Activated CD8-positive, alpha-beta memory T cell treated with anti-CD3 and anti-CD28 coated beads for 1 hour (primary cell): ENCODE results near the gene PXYLP1.
"Not testable (repeated sequence)": the region's sequence is repeated elsewhere in the genome, so short reads cannot be mapped to it uniquely, and the experiment has no call there.

Source experiments
- DNase-seq, 2 donors: peaks; one replicate each; pipeline ENCODE4 v3.0.0-alpha.2; 2020; ENCODE audit warnings: low read depth in 1 of 2; ENCODE audit errors: extremely low read depth in 1 of 2

The PXYLP1 gene

GRCh38 chr3:141291559-141292355 is 60.1 kb downstream of the PXYLP1 start:
- no peak for DNase-seq

DNA sequence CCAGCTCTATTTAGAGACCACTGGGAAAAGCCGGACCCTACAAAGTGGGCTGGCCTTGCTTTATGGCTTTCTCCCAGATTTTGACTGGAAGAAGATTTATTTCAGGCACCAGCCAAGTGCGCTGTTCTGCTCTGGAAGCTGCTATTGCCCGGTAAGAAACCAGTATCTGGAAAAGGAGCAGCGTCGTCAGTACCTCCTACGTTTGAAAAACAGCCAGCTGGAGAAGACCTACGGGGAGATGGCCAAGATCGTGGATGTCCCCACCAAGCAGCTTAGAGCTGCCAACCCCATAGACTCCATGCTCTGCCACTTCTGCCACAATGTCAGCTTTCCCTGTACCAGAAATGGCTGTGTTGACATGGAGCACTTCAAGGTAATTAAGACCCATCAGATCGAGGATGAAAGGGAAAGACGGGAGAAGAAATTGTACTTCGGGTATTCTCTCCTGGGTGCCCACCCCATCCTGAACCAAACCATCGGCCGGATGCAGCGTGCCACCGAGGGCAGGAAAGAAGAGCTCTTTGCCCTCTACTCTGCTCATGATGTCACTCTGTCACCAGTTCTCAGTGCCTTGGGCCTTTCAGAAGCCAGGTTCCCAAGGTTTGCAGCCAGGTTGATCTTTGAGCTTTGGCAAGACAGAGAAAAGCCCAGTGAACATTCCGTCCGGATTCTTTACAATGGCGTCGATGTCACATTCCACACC is 60.9 kb downstream of the PXYLP1 start:
- no peak for DNase-seq

- no peak for DNase-seq
Observed at GRCh38 chr3:141294301-141294700, 62.7 kb downstream of the PXYLP1 start.

GRCh38 chr3:141294848-141295247 is 63.2 kb downstream of the PXYLP1 start:
- DNase-seq, result no peak

DNA sequence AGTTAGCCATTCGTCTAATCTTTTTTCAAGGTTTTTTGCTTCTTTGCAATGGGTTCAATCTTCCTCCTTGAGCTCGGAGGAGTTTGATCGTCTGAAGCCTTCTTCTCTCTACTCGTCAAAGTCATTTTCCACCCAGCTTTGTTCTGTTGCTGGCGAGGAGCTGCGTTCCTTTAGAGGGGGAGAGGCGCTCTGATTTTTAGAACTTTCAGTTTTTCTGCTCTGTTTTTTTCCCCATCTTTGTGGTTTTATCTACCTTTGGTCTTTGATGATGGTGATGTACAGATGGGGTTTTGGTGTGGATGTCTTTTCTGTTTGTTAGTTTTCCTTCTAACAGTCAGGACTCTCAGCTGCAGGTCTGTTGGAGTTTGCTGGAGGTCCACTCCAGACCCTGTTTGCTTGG is 68.8 kb downstream of the PXYLP1 start:
- not testable (repeated sequence) for DNase-seq

DNA sequence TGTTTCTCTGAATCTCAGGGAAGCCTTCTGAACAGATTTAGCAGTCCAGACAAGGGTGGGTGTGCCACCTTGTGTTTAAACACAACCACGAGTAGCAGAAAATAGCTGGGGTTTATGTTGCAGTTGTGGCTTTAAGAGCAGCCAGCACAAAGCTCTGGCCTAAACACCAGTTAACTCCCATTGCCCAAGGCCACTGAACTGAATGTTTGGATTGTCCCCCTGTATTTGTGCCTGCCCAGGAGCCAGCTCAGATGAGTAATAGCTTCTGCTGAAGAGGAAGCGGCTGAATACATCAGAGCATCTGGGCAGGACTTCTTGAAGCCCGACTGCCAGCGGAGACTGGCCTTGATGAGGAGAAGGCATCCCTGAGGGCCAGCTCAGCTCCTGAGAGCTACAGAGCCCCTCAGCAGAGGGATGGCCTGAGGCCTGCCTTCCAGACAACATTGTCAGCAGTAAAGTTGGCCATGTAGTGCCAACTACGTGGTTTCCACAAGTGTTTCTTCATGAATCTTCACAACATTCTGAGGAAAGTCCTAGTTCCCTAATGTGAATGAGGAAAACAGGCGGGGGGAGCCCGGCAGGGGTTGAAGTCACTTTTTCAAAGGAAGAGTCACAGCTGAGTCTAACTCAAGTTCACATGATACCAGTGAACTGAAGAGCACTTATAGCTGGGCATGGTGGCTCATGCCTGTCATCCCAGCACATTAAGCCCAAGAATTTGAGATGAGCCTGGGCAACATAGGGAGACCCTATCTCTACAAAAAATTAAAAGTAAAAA is 70.9 kb downstream of the PXYLP1 start:
- no peak for DNase-seq

- DNase-seq, result peak in 1 of 2 donors; percentile 27
Observed at GRCh38 chr3:141303481-141304223, 72.0 kb downstream of the PXYLP1 start.

DNA sequence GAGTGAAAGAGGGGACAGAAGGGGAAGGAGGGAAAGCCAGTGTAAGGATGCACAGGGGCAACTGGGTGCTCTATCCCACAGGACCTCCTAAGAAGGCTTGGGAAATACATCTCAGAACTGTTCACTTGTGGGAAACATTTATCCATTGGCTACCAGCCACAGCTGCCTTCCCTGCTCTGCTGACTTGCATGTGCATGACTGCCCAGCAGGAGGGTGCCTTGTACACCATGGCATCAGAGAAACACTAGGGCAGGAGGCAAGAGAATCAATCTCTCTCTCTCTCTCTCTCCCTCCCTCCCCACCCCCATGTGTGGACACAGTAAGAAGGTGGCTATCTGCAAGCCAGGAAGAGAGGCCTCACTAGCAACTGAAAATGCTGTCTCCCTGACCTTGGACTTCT is 73.8 kb downstream of the PXYLP1 start:
- no peak for DNase-seq

- no peak for DNase-seq
Observed at GRCh38 chr3:141306276-141306675, 74.7 kb downstream of the PXYLP1 start.

DNA sequence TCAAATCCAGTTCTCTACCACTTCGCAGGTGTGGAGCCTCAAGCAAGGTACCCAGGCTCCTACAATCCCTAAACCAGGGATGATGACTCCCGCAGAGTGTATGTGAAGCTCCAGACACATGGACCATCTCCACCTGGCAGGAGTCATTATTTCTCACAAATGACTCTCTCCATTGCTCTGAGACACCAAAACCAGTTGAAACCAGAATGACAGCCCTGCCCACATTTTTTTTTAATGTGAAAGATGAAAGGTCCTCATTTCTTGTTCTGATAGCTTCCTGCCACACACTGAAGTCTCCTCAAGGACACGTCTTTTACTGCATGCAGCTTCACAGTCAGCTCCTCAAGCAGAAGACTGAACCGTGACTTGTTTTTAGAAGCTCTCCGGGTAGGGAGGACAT is 75.3 kb downstream of the PXYLP1 start:
- no peak for DNase-seq

- DNase-seq, result no peak
Observed at GRCh38 chr3:141307351-141308059, 75.9 kb downstream of the PXYLP1 start.

DNA sequence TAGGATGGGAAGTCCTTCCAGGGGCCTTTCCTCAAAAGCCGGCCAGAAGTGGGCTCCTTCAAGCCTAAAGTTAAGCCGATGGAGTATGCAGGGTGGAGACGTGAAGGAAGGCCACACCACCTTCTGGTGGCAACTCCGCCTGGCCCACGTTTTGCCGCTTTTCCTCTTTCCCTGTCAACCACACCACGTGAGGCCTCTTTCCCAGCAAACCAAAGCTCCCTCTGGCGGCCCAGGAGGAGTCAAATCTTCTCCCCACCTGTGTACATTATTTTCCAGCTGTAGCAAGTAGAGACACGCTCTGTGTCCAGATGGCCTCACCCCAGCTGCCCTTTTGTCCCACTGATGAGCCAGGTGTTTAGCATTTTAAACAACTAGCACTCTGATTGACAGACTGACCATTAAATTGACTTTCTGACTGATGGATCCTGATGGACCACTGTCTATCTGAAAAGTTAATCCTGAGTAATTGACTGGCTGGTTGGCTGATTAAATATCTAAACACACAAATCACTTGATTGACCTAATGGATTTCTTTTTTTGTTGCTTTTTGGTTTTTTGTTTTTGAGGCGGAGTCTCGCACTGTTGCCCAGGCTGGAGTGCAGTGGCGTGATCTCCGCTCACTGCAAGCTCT is 77.1 kb downstream of the PXYLP1 start:
- DNase-seq, result no peak

DNA sequence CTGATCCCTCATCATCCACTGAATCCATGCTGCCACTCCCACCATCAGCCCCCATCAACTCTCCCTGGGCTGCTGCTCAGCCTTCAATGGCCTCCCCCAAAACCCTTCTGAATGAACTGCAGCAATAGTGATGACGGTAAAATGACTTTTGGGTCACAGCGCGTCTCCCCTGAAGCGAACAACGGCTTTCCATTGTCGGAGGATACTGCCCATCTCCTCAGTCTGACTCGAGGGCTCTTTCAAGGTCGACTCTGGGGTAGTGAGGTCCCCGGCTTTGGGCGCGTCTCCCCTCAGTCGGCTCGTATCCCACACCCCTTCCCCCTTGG is 79.5 kb downstream of the PXYLP1 start:
- no peak for DNase-seq

DNA sequence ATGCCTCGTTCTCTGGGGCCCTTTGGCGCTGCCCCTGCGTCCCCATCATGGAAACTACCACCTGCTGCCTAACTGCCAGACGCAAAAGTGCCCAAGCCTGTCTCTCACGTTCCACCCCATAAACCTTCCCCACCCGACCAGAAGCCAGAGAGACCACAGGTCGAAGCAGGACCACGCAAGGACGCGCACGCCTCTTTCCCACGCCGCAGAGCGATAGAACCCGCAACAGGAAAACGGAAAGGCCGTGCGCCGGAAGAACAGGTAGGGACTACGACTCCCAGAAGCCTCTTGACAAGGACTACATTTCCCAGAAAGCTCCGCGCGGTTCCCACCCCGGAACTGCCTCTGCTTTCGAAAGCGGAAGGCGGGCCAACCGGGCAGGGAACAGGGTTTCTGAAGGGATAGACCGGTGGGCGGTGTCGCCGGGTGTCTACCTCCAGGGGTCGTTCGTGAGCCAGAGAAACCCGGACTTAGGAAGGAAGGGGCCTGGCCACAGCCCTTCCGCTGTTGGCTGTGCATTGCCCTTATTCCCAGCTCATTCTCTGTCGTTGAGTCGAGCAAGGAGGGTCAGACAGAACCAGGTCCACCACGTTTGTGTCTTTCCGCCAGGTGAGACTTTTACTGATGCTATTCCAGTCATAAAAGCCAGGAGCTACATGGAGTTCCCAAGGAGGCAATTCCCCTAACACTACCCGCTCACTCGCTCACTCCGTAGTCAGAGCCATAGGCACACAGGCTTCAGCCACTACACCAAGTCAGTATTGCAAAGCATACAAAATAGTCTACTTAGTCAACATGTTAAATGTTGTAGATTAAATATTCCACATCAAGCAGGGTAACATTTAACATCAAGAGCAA is 80.1 kb downstream of the PXYLP1 start:
- peak; percentile 94 to 95 for DNase-seq

DNA sequence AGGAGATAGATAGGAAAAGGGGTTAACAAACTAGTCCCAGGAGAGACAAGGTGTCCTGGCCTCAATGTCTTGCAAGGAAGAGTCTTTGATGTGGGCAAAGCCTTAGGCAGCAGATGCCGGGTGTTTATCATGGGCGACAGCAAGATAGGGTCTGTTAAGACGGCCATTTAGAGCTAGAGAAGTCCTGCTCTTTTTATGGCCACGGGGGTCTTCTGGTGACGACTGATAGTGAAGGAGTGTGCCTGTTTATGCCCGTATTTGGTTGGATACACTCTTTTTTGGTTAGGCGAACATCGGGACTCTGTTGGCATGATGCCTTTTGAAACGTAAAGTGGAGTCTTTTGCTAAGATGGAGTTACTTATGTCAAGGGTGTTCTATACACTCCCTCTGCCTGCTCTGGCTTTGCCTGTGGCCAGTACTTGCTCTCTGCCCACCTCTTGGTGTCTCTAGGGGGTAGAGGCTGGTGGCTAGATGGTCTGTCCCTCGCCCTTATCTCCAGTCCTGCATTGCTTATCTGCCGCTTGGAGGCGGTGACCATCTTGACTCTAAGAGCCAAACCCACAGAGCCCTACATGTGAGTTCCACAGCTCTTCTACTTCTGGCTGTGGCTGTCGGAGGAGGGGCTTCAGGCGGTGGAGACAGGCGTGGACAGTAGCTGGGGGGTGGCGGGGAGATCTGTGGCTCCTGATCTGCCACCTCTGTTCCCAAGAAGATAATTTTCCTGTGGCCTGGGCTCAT is 80.9 kb downstream of the PXYLP1 start:
- no peak for DNase-seq

- DNase-seq, result no peak
Observed at GRCh38 chr3:141313093-141313683, 81.6 kb downstream of the PXYLP1 start.

GRCh38 chr3:141314415-141314814 is 82.8 kb downstream of the PXYLP1 start:
- DNase-seq, result not testable (repeated sequence)

- no peak for DNase-seq
Observed at GRCh38 chr3:141316851-141317250, 85.2 kb downstream of the PXYLP1 start.
